Trophoblast cell (in vitro differentiated cells and primary cell): ENCODE results near the gene YIF1A.

ENCODE experiments used
- DNase-seq, 2 donors: peaks; one replicate each; pipeline ENCODE4 v3.0.0-alpha.2; 2016
- H2AFZ ChIP-seq: 2 replicates; pipeline ENCODE4 v1.6.1; 2013; ENCODE audit warnings: low read length, moderate library complexity, mild to moderate bottlenecking; ENCODE audit not compliant: insufficient read depth, poor library complexity
- H2AK5ac ChIP-seq: 2 replicates; pipeline ENCODE4 v1.6.1; 2013; ENCODE audit warnings: mild to moderate bottlenecking, low read length
- H2BK120ac ChIP-seq: 2 replicates; pipeline ENCODE4 v1.6.1; 2013; ENCODE audit warnings: low read length, mild to moderate bottlenecking, moderate library complexity; ENCODE audit not compliant: insufficient read depth, poor library complexity
- H2BK12ac ChIP-seq: 2 replicates; pipeline ENCODE4 v1.6.1; 2013; ENCODE audit warnings: mild to moderate bottlenecking, low read length, moderate library complexity
- H2BK5ac ChIP-seq: 2 replicates; pipeline ENCODE4 v1.6.1; 2013; ENCODE audit warnings: low read length, low read depth, moderate library complexity, mild to moderate bottlenecking; ENCODE audit not compliant: poor library complexity
- H3K14ac ChIP-seq: 2 replicates; pipeline ENCODE4 v1.6.1; 2013; ENCODE audit warnings: mild to moderate bottlenecking, low read length
- H3K18ac ChIP-seq: 2 replicates; pipeline ENCODE4 v1.6.1; 2013; ENCODE audit warnings: mild to moderate bottlenecking, low read length
- H3K23ac ChIP-seq: 2 replicates; pipeline ENCODE4 v1.6.1; 2013; ENCODE audit warnings: low read length
- H3K27ac ChIP-seq: 2 replicates; pipeline ENCODE4 v1.5.1; 2013; ENCODE audit warnings: low read depth, mild to moderate bottlenecking, inconsistent platforms, low read length, moderate library complexity
- H3K27me3 ChIP-seq: 2 replicates; pipeline ENCODE4 v1.6.1; 2013; ENCODE audit warnings: inconsistent platforms, mild to moderate bottlenecking, low read length, moderate library complexity; ENCODE audit not compliant: insufficient read depth
- H3K36me3 ChIP-seq, 2 experiments: 1 replicate in 1 of 2; 2 replicates in 1 of 2; pipeline ENCODE4 v1.6.1; 2013; ENCODE audit warnings: low read length in 2 of 2, mild to moderate bottlenecking in 2 of 2, moderate library complexity in 1 of 2; ENCODE audit not compliant: insufficient read depth in 2 of 2, control insufficient read depth in 1 of 2
- H3K4ac ChIP-seq: 2 replicates; pipeline ENCODE4 v1.6.1; 2013; ENCODE audit warnings: low read depth, mild to moderate bottlenecking, low read length, moderate library complexity
- H3K4me1 ChIP-seq, 2 experiments: 1 replicate in 1 of 2; 2 replicates in 1 of 2; pipeline ENCODE4 v1.6.1; 2013; ENCODE audit warnings: low read length in 2 of 2, mild to moderate bottlenecking in 2 of 2, moderate library complexity in 1 of 2; ENCODE audit not compliant: insufficient read depth in 2 of 2, control insufficient read depth in 1 of 2
- H3K4me2 ChIP-seq: 2 replicates; pipeline ENCODE4 v1.6.1; 2013; ENCODE audit warnings: inconsistent platforms, mild to moderate bottlenecking, low read length, moderate library complexity
- H3K4me3 ChIP-seq: 2 replicates; pipeline ENCODE4 v1.5.1; 2013; ENCODE audit warnings: mild to moderate bottlenecking, low read depth, low read length, inconsistent platforms
- H3K79me1 ChIP-seq: one replicate; pipeline ENCODE4 v1.6.1; 2013; ENCODE audit warnings: low read length
- H3K79me2 ChIP-seq: 2 replicates; pipeline ENCODE4 v1.6.1; 2013; ENCODE audit warnings: low read length, mild to moderate bottlenecking; ENCODE audit not compliant: control insufficient read depth, insufficient read depth, poor library complexity
- H3K9ac ChIP-seq: 2 replicates; pipeline ENCODE4 v1.6.1; 2013; ENCODE audit warnings: mild to moderate bottlenecking, low read length
- H3K9me3 ChIP-seq: 2 replicates; pipeline ENCODE4 v1.6.1; 2013; ENCODE audit warnings: low read depth, mild to moderate bottlenecking, control low read depth, inconsistent platforms, low read length; ENCODE audit not compliant: insufficient read depth
- H4K12ac ChIP-seq: 2 replicates; pipeline ENCODE4 v1.6.1; 2013; ENCODE audit warnings: low read depth, mild to moderate bottlenecking, low read length, moderate library complexity
- H4K8ac ChIP-seq: 2 replicates; pipeline ENCODE4 v1.6.1; 2013; ENCODE audit warnings: low read depth, mild to moderate bottlenecking, low read length, moderate library complexity
- H4K91ac ChIP-seq: one replicate; pipeline ENCODE4 v1.6.1; 2013; ENCODE audit warnings: low read depth, mild to moderate bottlenecking, low read length, moderate library complexity
- WGBS: extraction: QIAGEN DNeasy Blood & Tissue Kit; methylation state at CpG from one replicate; pipeline ENCODE4 v1.1.7; 2013; ENCODE audit warnings: missing lambda C conversion rate; ENCODE audit not compliant: insufficient read length, insufficient coverage; ENCODE audit errors: extremely low coverage; 5-methylcytosine and 5-hydroxymethylcytosine counted together

YIF1A gene

GRCh38 chr11:66297610-66298009 lies 8.7 kb upstream of the YIF1A start:
- Histone ChIP-seq H3K4me1 (no peaks in the 10 kb centered on the region), H3K27ac (no peak overlapping the region), H3K18ac (no peak overlapping the region), H2AK5ac (no peak overlapping the region), H3K4me2 (no peak overlapping the region), H3K79me1 (no peaks in the 10 kb centered on the region), H3K27me3 (peaks cover 3% of the 10 kb centered on the region), H2BK120ac (no peak overlapping the region), H3K9me3 (peaks cover 3% of the 10 kb centered on the region), H3K23ac (no peak overlapping the region), H4K91ac (no peak overlapping the region), H2AFZ (no peak overlapping the region), H4K12ac (no peak overlapping the region), H3K36me3 (no peaks in the 10 kb centered on the region), H3K4me3 (no peak overlapping the region), H2BK12ac (no peak overlapping the region), H3K79me2 (no peaks in the 10 kb centered on the region), H4K8ac (no peak overlapping the region), H3K14ac (no peak overlapping the region), H3K9ac (no peak overlapping the region), H2BK5ac (no peak overlapping the region), H3K4ac (no peak overlapping the region)
- DNase-seq: no peak
- WGBS: no CpG with 5 or more reads among the region's 8 CpGs

GRCh38 chr11:66294626-66295620 lies 6.0 kb upstream of the YIF1A start:
- Histone ChIP-seq H2AK5ac (no peak overlapping the region), H3K27me3 (peaks cover 20% of the 10 kb centered on the region), H3K4me3 (no peak overlapping the region), H3K14ac (no peak overlapping the region), H2AFZ (no peak overlapping the region), H3K4me2 (no peak overlapping the region), H3K27ac (no peak overlapping the region), H3K79me1 (no peaks in the 10 kb centered on the region), H3K9ac (no peak overlapping the region), H3K23ac (no peak overlapping the region), H4K8ac (no peak overlapping the region), H2BK120ac (no peak overlapping the region), H3K36me3 (no peaks in the 10 kb centered on the region), H3K79me2 (no peaks in the 10 kb centered on the region), H3K4ac (no peak overlapping the region), H3K18ac (no peak overlapping the region), H3K9me3 (peaks cover 6% of the 10 kb centered on the region), H3K4me1 (peaks cover 2 to 4% of the 10 kb centered on the region in 2 experiments), H4K12ac (no peak overlapping the region), H4K91ac (no peak overlapping the region), H2BK12ac (no peak overlapping the region), H2BK5ac (no peak overlapping the region)
- no CpG with 5 or more reads among the region's 123 CpGs for WGBS
- DNase-seq: no peak

- WGBS: no CpG with 5 or more reads among the region's 30 CpGs
- no peak for DNase-seq
- no peak overlapping the region for H3K27ac ChIP-seq
Measured at GRCh38 chr11:66293777-66294625, 5.1 kb upstream of the YIF1A start.

GRCh38 chr11:66293352-66293751 lies 4.4 kb upstream of the YIF1A start:
- H3K9ac ChIP-seq: no peak overlapping the region
- H3K79me1 ChIP-seq: peaks cover 8% of the 10 kb centered on the region
- DNase-seq: no peak
- H3K4ac ChIP-seq: no peak overlapping the region
- H2AK5ac ChIP-seq: no peak overlapping the region
- H4K12ac ChIP-seq: no peak overlapping the region
- no peak overlapping the region for H2BK12ac ChIP-seq
- no peak overlapping the region for H4K8ac ChIP-seq
- no peak overlapping the region for H3K18ac ChIP-seq
- no peak overlapping the region for H3K23ac ChIP-seq
- peaks cover 6% of the 10 kb centered on the region for H3K79me2 ChIP-seq
- no peaks in the 10 kb centered on the region for H3K36me3 ChIP-seq
- H3K4me3 ChIP-seq: no peak overlapping the region
- peaks cover 5 to 8% of the 10 kb centered on the region in 2 experiments for H3K4me1 ChIP-seq
- H3K9me3 ChIP-seq: peaks cover 6% of the 10 kb centered on the region
- no peak overlapping the region for H2AFZ ChIP-seq
- no peak overlapping the region for H2BK5ac ChIP-seq
- no peak overlapping the region for H2BK120ac ChIP-seq
- H3K27me3 ChIP-seq: peaks cover 20% of the 10 kb centered on the region
- no peak overlapping the region for H3K14ac ChIP-seq
- no CpG with 5 or more reads among the region's 4 CpGs for WGBS
- no peak overlapping the region for H3K27ac ChIP-seq
- H4K91ac ChIP-seq: no peak overlapping the region
- H3K4me2 ChIP-seq: no peak overlapping the region

More at GRCh38 chr11:66293777-66294625, 5.1 kb upstream of the YIF1A start:
- Histone ChIP-seq H4K12ac (no peak overlapping the region), H3K9me3 (peaks cover 6% of the 10 kb centered on the region), H3K79me2 (no peaks in the 10 kb centered on the region), H3K4me2 (no peak overlapping the region), H3K4me3 (no peak overlapping the region), H3K14ac (no peak overlapping the region), H3K27me3 (peaks cover 20% of the 10 kb centered on the region), H3K79me1 (peaks cover 2% of the 10 kb centered on the region), H3K23ac (no peak overlapping the region), H2BK12ac (no peak overlapping the region), H3K4ac (no peak overlapping the region), H2BK120ac (no peak overlapping the region), H4K91ac (no peak overlapping the region), H2AFZ (no peak overlapping the region), H2BK5ac (no peak overlapping the region), H3K4me1 (peaks cover 5 to 8% of the 10 kb centered on the region in 2 experiments), H2AK5ac (no peak overlapping the region), H3K18ac (no peak overlapping the region), H3K9ac (no peak overlapping the region), H4K8ac (no peak overlapping the region), H3K36me3 (no peaks in the 10 kb centered on the region)
